Brain microvascular endothelial cell (primary cell): Measurements from ENCODE around the gene SCN5A.

Experiments used
- DNase-seq: peaks from one replicate; pipeline ENCODE4 v3.0.0-alpha.2; 2020
- H3K27ac ChIP-seq: fragments of 250-450 bp; sonication (Bioruptor Pico); 2 replicates; pipeline ENCODE4 v1.5.1; 2020; ENCODE audit warnings: mild to moderate bottlenecking, moderate library complexity
- H3K27me3 ChIP-seq: fragments of 250-450 bp; sonication (Bioruptor Pico); replicated peaks from 2 replicates; pipeline ENCODE4 v1.5.1; 2020; ENCODE audit warnings: mild to moderate bottlenecking
- H3K36me3 ChIP-seq: fragments of 250-450 bp; sonication (Bioruptor Pico); replicated peaks from 2 replicates; pipeline ENCODE4 v1.5.1; 2020; ENCODE audit warnings: mild to moderate bottlenecking
- H3K4me3 ChIP-seq: 2 replicates; pipeline ENCODE4 v1.5.1; 2011; ENCODE audit warnings: low read depth, mild to moderate bottlenecking, control low read depth, low read length, moderate library complexity
- in situ Hi-C: cut with HindIII; loops from 2 replicates; pipeline ENCODE4 v1.10.0; 2017; ENCODE audit warnings: low sequenced_read_pairs, low pct_ligation_motif_present
- TF ChIP-seq, protein P1 (sequence below): IDR thresholded peaks from 2 replicates; pipeline ENCODE4 v1.5.1; 2011; ENCODE audit warnings: low read depth, mild to moderate bottlenecking, moderate library complexity, low read length, control low read depth, inconsistent platforms; ENCODE audit errors: missing control alignments

Gene SCN5A

DNA sequence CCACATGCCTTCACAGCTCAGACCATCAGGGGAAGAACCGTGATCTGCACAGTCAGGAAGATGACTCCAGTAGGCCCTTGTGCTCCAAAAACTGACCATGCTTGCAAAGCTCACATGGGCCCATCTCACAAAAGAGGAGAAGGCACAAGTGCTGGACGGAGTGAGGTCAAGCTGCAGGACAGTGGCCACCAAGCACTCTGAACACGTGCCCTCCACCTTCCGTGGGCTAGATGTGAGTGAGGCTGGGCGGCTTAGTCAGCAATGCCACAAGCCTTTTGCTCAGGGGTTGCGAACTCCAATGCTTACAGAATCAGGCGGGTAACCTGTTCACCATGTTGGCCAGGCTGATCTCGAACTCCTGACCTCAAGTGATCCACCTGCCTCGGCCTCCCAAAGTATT is 70.9 kb downstream of the SCN5A start:
- Histone ChIP-seq H3K4me3 (no peak overlapping the region), H3K27me3 (no peaks in the 10 kb centered on the region), H3K27ac (no peak overlapping the region), H3K36me3 (no peaks in the 10 kb centered on the region)
- in situ Hi-C loops, result no loop called here
- TF ChIP-seq, protein P1, sequence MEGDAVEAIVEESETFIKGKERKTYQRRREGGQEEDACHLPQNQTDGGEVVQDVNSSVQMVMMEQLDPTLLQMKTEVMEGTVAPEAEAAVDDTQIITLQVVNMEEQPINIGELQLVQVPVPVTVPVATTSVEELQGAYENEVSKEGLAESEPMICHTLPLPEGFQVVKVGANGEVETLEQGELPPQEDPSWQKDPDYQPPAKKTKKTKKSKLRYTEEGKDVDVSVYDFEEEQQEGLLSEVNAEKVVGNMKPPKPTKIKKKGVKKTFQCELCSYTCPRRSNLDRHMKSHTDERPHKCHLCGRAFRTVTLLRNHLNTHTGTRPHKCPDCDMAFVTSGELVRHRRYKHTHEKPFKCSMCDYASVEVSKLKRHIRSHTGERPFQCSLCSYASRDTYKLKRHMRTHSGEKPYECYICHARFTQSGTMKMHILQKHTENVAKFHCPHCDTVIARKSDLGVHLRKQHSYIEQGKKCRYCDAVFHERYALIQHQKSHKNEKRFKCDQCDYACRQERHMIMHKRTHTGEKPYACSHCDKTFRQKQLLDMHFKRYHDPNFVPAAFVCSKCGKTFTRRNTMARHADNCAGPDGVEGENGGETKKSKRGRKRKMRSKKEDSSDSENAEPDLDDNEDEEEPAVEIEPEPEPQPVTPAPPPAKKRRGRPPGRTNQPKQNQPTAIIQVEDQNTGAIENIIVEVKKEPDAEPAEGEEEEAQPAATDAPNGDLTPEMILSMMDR, result no peak
- DNase-seq, result no peak

DNA sequence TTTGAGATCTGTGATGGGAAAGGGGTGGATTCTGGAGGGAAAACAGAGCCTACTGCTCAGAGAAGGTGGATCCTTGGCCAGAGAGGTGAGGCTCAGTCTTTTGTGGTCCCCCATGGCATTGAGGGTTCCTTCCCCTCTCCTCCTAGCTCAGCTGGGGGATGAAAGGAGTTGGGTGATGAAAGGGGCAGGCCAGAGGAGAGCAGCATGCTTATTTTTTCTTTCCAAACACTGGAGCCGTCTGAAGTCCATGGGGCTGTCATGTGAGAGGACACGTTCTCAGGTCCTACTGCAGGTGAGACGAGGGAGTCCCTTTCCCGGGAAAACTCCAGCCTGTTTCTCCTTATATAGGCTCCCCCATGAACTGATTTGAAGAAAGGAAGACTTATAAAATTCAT is 71.4 kb downstream of the SCN5A start:
- Histone ChIP-seq H3K4me3 (no peak overlapping the region), H3K36me3 (no peaks in the 10 kb centered on the region), H3K27me3 (no peaks in the 10 kb centered on the region), H3K27ac (no peak overlapping the region)
- TF ChIP-seq, protein P1, result no peak
- DNase-seq, result no peak
- in situ Hi-C loops, result no loop called here

DNA sequence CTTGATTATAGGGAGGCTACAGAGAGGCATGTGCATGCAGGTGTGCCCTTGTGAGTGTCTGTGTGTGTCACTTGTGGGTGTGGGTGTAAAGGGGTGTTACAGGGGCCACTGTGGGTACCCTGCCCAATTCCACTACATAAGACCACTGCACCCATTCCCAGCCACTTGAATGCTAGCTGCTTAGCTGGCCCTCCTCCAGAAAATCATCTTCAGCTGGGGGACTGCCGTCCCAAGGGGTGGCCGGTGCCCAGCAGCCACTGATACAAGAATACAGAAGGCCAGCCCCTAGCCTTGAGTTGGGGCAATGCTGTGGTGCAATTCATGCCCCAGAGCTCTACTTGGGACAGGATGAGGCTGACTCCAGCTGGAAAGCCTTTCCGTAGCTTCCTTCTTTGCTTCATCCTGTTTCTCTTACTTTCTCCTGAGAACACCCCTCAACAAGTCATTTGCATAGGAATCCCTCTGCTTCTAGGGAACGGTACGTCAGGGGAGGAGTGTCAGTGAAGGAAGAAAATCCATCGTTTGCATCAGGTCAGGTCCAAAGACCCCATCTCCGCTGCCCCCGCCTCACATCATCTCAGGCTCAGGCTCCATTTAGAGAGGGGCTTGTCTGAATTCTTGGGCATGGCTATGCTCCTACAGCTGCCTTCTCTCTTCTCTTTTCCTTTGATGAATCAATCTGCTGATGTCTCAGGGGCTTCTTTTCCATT is 72.0 kb downstream of the SCN5A start:
- no peaks in the 10 kb centered on the region for H3K36me3 ChIP-seq
- in situ Hi-C loops, result no loop called here
- no peak overlapping the region for H3K27ac ChIP-seq
- H3K27me3 ChIP-seq, result no peaks in the 10 kb centered on the region
- no peak overlapping the region for H3K4me3 ChIP-seq
- TF ChIP-seq, protein P1, result no peak
- no peak for DNase-seq

DNA sequence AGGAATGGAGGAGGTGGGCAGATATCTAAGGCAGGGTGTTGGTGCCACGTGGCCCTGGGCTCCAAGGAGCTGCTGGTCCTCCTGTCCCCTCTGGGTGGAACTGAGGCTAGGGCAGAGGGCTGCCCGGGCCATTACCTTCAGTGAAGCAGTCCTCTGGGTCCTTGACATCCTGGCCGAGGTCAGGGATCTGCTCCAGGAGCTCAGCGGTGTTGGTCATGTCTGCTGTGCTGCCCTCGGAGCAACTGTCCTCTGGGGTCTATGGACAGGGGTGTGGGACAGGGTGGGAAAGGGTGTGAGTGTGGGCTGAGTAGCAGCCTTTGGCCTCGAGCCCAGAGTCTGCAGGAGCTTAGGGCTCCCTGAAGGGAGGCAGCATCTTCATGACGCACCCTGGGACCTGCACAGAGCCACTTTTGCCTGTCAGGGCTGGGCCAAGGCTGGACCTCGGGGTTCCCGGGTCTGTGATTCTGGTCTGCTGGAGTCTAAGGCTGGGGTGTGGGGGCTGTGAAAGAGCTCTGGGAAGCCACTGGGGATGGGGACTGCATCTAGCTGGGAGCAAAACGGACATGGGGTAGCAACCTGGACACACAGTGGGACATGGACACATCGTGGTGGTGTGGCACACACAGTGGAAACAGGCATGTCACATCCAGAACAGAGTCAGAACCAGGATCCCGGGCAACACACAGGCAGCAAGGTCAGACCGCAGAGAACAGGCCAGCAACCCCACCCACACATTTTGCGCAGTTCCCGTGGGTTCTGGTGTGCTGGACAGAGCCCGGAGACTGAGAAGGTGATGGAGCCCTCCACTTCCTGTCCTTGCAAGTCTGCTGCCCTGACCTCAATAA is 72.7 kb downstream of the SCN5A start:
- TF ChIP-seq, protein P1, result no peak
- Histone ChIP-seq H3K27ac (no peak overlapping the region), H3K4me3 (no peak overlapping the region), H3K36me3 (no peaks in the 10 kb centered on the region), H3K27me3 (no peaks in the 10 kb centered on the region)
- DNase-seq, result no peak
- in situ Hi-C loops, result no loop called here

DNA sequence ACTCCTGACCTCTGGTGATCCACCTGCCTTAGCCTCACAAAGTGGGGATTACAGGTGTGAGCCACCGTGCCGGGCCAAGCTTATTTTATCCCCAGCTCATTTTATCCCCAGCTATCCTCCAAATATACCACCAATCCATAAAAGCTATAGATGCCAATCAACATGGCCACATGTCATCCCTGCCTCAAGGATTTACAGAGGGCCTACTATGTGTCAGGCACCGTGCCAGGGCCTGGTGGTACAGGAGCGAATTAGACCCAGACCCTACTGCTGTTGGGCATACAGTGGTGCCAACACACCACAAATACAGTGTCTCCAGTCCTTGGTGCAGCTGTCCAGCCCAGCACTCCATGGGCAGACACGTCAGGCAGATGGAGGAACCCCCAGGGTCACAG is 73.4 kb downstream of the SCN5A start:
- no peaks in the 10 kb centered on the region for H3K27me3 ChIP-seq
- in situ Hi-C loops, result no loop called here
- no peak for DNase-seq
- TF ChIP-seq, protein P1, result no peak
- no peak overlapping the region for H3K4me3 ChIP-seq
- H3K36me3 ChIP-seq, result no peaks in the 10 kb centered on the region
- no peak overlapping the region for H3K27ac ChIP-seq
